Stimulated activated CD8-positive, alpha-beta memory T cell treated with anti-CD3 and anti-CD28 coated beads, Interleukin-7, amount 100 ng/mL, for 1 hour (primary cell): ENCODE data around the gene TRIL.

Experiments used
- DNase-seq, 2 donors: peaks; one replicate each; pipeline ENCODE4 v3.0.0-alpha.2; 2020; ENCODE audit warnings: low read depth in 2 of 2

The TRIL gene

DNA sequence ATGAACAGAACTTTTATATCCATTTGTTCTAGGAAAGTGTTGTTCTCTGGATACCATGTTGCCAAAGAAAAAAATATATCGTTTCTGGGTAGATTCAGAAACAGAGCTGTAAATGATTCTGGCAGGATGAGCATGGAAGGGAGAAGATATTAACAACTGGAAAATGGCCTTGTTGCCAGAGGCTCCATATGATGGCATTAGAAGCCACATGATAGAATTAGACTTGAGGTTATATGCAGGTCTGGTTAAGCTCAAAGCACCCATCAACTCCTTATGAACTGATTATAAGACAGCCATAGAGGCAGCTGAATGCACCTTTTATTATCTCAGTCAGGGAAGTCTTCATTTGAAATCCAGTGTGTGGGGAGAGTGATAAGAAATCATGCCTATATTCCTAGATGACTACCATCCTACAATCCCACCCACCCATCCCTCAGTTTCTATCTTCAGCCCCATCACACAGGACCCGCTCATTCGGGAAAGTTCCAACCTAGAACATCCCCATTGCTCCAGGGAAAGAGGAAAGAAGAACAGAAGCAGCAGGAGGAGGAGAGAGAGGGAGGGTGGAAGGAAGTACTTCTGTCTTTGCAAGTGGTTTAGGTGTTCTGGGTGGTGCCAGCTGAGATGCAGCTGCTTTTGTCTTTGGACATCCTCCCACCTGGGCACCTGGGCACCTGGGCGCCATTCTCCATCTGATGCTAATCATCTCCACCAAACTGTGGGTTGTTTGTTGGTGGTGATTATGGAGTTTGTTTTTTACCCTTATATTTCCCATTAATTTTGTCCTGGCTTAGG lies 25.5 kb upstream of the TRIL start:
- no peak for DNase-seq

DNA sequence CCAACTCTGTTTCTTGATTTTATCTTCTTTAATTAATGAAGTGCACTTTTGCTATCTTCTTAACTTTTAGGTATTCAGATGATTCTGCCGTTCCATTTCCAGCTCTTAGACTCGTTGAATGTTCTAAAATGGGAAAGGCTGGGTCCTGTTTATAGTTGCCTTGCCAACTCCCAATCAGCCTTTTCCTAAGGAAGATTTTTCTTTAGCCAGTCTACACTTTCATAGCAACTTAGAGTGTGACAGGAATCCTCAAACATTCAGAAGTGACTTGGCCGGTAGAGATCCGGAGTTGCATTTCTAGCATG lies 23.0 kb upstream of the TRIL start:
- no peak for DNase-seq

DNA sequence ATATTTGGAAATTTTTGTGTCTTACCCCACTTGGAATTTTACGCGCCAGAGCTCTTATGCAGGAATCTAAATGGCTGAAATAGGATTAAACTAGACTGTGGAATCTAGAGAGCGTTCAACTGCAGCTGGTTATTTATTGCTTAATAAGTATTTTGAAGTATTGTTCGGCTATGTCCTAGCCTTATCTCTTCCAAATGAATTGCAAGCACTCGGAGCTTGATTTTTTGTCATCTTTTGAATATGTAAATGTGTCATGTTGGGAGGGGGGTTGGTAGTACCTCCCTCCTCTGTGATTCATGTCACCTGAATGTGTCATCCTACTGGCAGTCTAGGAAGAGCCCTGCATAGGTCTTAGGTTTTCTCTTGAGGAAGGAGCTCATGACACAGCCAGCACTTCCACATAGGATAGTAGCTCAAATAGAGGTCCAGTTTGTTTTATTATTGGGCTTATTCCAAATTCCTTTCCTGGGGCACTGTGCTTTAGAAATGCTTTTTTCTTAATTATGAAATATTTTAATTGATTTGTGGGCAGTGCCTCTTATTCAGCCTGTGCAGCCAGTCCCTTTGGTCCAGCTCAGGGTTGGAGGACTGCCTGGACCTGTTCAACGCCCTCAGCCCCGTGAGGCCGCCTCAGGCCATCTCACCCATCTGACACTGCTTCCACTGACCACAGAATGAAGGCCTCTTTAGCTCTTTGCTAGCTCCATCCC lies 22.5 kb upstream of the TRIL start:
- no peak for DNase-seq

DNA sequence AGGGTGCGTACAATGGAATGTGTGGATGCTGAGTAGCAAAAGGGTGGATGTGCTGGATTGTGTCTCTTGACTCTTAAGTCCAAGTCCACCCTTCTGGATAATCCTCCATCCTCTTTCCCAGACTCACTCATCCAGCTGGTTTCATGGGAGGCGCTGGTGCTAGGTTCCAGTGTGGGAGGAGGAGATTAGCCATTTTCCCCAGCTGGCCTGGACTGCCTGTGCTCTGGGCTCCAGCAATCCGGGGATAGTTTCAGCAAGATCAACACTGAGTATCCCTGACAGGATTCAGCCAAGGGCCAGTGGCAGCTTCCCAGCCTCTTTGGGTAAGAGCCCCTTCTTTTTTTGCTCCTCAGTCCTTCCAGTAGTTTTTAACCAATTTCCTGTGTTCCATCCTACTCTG lies 21.6 kb upstream of the TRIL start:
- no peak for DNase-seq

DNA sequence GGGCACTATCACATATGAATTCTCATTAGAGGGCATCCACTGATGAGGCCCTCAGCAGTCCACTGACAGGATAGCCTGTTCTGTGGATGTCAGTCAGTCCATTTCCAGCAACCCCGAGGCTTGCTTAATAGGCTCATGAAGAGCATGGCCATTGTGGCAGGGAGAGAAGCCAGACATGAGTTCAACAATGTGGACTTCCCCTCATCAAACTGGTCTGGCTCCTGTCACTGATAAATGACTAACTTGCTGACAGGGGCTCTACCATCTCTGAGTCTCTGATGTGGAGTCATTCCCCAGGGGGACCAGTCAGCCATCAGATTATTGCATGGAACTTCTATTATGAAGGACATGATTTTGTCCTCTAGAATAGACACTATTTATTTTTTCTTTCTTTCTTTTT lies 19.8 kb upstream of the TRIL start:
- DNase-seq = no peak

DNA sequence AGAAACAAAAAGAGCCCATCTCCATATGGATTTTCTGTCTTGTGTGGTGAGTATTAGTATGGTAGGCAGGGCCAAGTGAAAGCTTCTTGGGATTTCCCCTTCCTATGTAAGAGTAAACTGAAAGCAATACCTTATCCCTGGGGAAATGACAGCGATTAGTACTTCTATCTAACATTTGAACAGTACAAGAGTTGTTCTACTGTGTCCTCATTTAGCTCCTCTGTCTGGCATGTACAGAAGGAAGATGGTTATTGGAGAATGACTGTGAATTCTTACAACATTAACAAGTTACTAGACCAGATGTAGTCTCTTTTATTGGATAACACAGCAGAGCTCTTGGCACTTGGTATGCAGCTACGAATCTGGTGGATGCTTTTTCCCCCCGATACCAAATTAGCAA lies 17.9 kb upstream of the TRIL start:
- DNase-seq = no peak

DNA sequence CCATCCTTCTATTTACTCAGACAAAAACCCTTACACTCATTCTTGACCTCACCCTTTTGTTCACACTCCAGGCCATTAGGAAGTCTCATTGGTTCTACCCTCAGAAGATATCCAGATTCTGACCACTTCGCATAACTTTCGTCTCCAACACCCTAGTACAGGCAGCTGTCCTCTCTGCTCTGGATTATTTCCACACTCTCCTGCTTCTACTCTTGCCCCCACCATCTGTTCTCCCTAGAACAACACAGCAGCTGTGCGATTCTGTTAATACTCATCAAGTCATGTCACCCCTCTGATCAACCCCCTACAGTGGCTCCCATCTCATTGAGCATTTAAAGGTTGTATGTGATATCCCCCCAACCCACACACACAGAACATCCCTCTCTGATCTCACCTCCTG lies 15.5 kb upstream of the TRIL start:
- no peak for DNase-seq

DNA sequence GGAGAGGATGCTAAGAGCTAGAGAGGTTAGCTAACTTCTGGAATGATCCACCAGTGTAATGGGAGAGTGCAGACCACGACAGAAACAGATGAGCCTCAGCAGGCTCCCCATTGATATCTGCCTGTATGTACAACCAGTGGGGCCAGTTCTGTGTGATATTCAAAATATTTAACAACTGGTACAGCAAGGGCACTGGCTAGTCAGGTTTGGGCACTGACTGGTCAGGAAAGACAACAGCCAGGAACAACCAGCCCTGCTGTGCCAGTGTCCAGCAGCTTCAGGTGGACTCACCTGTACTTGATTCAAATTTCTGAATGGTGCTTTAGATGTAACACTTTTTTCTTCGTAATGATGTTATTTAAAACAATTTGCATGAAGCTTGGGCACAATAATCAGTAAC lies 5.9 kb upstream of the TRIL start:
- no peak for DNase-seq

DNA sequence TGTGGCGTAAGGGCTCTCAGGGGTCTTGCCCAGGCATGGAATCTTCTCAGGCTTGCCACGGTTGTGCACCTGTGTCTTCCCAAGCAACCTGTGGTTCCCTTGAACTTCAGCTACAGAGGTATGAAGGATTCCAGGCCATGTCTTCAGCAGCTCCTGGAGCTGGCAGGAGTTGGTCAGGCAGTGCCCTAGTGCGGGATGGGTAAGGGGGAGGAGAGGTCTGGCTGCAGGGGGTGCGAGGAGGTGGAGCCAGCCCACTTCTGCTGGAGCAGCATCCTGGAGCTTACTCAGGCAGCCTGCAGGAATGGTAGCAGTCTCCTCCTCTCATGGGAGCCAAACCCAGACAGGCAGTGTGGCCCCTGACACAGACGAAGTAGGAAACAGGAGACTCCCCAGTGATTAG lies 3.8 kb upstream of the TRIL start:
- DNase-seq = no peak

DNA sequence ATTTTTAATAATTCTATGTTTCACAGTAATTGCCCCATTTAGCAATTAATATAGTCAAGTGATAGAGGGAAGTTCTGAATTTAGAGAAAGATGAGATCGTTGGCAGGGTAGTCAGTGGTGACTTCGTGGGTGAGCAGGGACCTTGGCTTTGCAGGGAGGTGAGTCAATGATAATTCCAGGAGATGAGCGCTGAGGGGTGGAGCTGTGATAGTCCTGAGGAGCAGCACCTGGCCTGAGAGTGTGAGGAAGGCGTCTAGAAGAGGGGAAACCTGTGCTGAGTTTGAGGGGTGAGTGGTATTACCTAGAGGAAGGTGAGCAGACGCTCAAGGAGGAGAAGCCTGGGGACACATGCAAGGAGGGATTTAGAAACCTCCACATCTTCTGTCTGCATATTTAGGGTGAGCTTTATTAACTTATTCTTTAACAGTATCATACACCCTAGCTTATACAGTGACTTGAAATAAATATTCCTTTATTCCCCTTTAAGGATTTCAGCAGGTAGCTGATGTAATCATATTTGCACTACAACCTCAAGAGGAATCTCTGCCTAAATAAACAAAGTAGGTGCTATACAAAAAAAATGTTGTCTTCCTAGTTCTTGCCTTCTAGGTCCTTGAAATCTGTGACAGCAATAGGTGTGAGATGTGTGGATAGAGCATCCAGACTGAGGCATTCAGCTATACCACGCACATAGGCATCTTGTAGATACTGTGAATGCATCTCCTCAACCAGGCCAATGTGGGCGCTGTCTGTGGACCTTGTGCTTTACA lies 2.1 kb upstream of the TRIL start:
- no peak for DNase-seq

DNA sequence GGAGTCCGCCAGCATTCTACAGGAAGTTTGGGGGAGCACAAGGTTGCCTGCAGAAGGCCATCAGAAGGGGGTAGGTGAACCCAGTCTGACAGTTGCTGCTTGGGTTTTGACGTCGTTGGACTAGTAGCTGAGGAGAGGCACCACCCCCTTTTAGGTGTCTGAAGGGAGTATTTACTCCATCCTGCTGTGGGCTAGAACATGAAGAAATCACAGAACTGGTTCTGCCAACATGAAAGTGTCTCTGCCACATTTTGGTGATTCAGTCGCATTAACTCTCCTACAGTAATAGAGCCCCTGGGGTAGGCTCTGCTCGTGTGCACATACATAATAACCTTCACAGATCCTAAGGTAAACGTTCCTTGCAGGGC lies 834 bp upstream of the TRIL start:
- no peak for DNase-seq

DNA sequence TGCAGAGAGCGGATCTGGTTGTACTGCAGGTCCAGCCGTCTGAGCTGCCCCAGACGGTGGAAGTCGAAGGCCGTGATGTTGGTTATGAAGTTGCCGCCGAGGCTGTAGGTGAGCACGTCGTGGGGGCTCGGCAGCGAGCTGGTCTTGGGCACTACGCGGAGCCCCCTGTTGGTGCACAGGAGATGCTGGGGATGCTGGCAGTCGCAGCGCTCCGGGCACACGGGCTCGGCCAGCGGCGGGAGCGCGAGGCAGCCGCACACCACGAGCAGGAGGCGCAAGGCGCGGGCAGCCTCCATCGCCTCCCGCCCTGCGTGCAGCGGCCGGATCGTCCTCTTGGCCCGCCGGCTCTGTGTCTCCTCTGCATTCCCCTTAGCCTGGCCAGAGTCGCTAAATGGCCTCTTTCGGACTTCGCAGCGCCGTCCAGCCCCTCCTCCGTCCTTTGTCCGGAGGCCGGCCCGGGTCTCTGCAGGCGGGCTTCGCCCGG lies 337 bp downstream of the TRIL start:
- no peak for DNase-seq

DNA sequence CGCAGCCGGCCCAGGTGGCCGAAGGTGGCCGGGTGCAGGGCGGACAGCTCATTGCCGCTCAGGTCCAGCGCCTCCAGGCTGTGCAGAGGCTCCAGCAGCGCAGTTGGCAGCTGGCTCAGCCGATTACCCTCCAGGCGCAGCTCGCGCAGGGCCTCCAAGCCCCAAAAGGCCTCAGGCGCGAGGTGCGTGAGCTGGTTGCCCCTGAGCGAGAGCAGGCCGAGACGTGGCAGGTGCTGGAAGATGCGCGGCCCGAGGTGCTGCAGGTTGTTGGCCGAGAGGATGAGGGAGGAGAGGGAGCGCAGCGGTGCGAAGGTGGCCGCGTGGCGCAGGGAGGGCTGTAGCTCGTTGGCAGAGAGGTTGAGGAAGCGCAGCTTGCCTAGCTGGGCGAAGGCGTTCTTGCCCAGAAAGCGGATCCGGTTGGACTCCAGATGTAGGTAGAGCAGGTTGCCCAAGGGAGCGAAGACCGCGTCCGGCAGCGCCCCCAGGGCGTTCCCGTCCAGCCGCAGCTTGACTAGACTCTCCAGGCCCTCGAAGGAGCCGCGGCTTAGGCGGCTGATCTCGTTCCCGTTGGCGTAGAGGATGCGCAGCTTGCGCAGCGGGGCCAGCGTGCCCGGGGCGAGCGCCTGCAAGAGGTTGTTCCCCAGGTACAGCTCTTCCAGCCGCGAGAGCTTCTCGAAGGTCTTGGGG lies 923 bp downstream of the TRIL start:
- DNase-seq = no peak

DNA sequence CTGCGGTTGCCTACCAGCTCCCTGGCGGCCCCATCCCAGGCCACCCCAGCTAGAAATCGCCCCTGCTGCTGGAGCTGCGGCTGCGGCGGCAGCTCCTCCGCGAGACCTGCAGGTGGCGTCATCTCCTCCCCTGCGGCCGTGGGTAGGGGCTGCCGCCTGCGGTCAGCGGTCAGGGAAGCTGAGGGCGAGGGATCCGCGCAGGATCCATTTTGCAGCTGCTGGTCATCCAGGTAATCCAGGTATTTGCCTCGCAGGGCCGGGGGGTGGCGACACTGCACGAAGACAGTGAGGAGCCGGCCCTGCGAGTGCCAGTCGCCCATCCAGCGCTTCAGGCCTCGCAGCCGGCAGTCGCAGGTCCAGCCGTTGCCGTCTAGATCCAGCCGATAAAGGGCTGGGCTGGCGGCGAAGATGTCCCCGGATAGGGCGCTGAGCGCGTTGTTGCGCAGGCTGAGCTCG lies 1.5 kb downstream of the TRIL start:
- DNase-seq = no peak

DNA sequence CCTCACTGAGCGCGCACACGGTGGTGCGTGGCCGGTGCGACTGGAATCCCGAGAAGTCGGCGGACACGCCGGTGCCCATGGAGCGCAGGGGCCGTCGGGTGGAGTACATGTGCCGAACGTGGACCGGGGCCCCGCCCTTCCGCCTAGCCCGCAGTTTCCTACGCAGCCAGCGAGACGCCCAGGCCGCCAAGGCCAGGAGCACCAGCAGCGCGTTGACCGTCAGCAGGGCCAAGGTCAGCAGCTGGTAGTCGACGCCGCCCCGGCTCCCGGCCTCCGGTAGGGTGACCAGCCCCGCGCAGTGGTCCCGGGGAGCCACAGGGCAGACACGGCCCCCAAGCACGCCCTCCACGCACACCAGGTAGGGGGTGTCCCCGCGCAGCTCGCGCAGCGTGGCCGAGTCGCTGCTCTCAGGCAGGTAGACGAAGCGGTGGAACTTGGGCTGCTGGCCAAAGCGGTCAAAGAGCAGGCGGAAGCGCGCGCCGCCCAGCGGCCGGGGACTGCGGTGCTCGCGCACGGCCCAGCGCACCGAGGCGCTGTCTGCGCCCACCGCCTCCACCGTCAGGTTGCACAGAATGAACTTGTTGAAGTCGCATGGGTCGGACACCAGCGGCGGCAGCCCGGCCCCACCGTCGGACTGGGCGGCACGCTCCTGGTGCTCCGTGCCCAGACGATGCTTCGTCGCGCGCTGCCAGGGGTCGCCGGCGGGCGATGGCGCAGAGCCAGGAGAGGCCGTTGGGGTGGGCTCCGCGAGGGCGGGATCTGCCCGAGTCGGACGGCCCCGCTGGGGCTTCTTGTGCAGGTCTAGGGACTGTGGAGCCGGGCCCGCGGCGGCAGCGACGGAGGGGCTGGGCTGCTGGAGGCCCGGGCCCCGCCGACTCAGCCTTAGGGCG lies 2.2 kb downstream of the TRIL start:
- no peak for DNase-seq

DNA sequence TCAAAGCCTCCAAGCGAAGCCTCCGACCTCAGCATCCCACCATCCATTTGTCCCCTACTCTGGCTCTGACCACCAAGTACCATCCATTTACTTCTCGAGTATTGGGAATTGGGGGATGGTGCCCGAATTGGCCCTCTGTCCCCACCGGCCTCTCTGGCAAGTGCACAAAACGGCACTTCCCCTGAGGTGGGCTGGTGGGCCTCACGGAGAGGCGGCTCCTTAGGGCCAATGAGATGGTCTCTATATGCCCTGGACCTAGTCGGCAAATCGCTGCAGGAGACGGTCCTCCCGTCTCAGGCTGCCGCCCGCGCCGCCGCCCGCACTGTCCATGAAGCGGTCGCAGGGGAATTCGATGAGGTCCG lies 2.8 kb downstream of the TRIL start:
- DNase-seq = no peak

DNA sequence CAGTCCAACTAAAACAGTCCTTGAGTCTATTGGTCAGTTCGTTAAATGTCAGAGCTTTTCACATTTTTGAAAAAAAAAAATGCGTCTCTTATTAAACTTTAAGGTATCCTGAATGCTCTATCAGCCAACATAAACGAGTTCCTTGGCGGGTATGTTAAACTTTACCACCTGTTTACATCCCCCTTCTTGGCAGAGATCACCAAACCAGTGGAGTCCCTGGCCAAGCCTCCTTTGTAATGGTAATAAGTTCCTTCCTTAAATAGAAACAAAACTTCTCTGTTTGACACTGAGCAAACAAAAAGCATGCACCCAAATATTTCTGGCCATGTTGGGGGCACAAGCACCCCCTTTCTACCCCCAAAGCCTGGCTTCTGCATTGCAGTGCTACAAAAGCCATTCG lies 3.2 kb downstream of the TRIL start:
- no peak for DNase-seq

DNA sequence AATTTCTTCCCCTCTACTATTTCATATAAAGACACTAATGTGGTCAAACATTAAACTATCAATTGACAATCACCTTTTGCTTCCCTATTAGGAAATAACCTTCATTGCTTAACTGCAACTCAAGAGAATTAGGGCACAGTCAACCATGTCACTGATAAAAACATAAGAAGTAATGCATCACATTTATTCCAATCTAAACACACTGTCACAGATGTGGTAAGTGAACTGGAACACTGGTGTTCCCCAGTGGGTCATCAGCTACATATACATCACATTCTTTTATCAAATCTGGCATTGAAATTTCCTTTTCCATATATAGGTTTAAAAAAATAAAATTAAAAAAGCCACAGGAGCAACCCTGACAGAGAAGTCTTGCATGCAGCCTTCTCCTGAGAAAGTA lies 3.7 kb downstream of the TRIL start:
- no peak for DNase-seq

DNA sequence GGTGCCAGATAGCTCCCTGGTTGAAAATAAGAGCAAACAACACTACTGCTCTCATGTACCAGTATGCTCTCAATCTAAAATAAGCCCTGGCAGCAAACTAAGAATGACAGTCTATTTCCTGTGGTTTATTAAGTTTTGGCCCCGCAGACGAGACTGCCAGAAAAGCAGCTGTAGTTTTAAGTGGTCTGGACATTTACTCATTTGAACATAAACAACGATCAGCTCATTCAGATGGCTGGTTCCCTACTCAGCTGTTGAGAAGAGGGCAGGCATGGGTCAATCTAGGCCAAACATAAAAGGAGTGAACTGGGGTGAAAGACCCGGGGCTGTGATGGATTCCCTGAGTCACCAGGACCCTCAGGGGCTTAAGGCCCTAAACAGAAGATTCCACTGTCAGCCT lies 4.5 kb downstream of the TRIL start:
- no peak for DNase-seq

DNA sequence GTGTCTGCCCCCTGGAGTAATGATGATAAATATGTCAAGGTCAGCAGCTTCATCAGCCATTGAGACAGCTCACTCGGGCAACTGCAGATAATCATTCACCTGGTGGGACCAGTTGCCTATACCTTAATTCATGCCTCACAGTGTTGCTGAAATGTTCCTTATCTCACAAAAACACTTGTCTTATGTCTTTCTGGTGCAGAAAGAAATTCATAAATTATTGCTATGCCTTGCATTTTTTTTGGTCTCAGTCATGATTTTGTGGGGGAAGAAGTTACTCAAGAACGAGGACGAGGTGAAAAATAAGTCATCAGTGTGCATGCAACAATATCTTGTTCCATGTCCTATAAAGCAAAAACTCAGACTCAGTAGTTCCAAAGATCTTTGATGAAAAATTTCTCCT lies 16.0 kb downstream of the TRIL start:
- no peak for DNase-seq

DNA sequence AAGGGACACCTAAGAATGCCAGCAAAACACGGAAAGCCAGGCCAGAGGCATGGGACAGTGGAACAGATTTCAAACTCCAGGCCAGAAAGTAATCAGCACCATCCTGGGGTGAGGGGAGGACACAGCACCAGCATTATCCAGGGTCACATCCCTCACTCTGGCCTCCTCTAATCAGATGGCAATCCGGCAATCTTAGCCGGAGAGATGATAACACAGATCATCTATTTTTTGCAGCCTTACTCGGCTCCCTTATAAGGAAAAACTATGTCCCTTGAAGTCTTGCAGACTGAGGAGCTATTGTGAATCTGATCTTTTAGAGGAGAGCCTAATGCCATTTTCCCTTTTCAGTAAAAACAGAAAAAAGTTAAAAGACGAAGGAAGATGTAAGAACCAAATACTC lies 16.5 kb downstream of the TRIL start:
- no peak for DNase-seq
